ENCODE measurements around the gene USF2. TPM values are rescaled to one million over a fixed set of nuclear protein-coding genes. Genes with fewer than 3 reads are reported as not detected.

Gene USF2
- polyA plus RNA-seq, 1 donor from 2014 or later, result 11.5 TPM

- peak overlapping the region in 1 of 3 donors; percentile 75 for H3K27ac Mint-ChIP-seq
- H3K36me3 Mint-ChIP-seq, result no peaks in the 10 kb centered on the region
- peak overlapping the region in 3 of 4 donors; percentile 15 to 76 (median 73) for H3K4me3 Mint-ChIP-seq
- H3K4me1 Mint-ChIP-seq, result peaks cover 39 to 51% (median 41%) of the 10 kb centered on the region in 3 donors
- H3K9me3 Mint-ChIP-seq, result no peaks in the 10 kb centered on the region
- no peaks in the 10 kb centered on the region for H3K27me3 Mint-ChIP-seq
Observed at GRCh38 chr19:35317464-35318043, 48.8 kb downstream of the USF2 start.

DNA sequence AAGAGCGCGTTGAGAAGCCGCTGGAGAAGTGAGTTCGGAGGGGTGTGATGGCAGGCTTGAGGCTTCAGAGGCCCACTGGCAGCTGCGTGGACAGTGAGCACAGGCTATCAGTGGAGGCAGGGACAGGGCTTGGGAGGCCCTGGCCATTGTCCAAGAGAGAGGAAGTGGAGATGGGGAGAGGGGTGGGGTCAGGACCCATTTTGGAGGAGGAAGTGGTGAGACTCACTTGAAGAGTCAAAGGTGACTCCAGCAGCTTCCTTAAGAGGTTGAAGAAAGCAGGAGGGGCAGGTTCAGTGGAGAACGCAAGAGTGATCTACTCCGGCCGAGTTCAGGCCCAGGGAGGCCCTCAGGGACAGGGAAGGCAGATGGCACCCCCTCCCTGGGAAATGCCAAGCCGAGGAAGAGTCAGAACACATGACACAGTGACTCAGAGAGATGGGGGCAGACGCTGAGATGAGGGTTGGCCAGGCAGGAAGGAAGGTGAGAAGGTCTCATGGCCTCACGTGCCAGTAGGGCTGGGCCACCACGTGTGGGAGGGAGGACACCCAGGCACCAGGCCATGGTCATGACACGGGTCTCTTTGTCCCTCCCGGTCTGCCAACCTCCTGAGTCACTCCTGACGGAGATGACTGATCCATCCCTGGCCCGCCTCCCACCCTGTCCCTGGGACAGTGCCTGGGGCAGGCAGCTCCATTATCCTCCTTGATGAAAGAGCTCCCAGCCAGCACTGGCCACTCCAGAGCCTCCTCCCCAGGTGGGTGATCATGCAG lies 50.1 kb downstream of the USF2 start:
- Mint-ChIP-seq H3K4me3 (peak overlapping the region; percentile 46 to 92 (median 78)), H3K4me1 (peaks cover 46 to 59% (median 49%) of the 10 kb centered on the region in 3 donors), H3K27me3 (no peaks in the 10 kb centered on the region), H3K27ac (peak overlapping the region; percentile 56 to 95 (median 82)), H3K9me3 (no peaks in the 10 kb centered on the region), H3K36me3 (no peaks in the 10 kb centered on the region)

- Mint-ChIP-seq H3K27ac (peak overlapping the region; percentile 75 to 95 (median 76)), H3K27me3 (no peaks in the 10 kb centered on the region), H3K4me1 (peaks cover 52 to 61% (median 58%) of the 10 kb centered on the region in 3 donors), H3K4me3 (peak overlapping the region; percentile 71 to 92 (median 80)), H3K9me3 (no peaks in the 10 kb centered on the region), H3K36me3 (no peaks in the 10 kb centered on the region)
Observed at GRCh38 chr19:35320065-35320713, 51.4 kb downstream of the USF2 start.

DNA sequence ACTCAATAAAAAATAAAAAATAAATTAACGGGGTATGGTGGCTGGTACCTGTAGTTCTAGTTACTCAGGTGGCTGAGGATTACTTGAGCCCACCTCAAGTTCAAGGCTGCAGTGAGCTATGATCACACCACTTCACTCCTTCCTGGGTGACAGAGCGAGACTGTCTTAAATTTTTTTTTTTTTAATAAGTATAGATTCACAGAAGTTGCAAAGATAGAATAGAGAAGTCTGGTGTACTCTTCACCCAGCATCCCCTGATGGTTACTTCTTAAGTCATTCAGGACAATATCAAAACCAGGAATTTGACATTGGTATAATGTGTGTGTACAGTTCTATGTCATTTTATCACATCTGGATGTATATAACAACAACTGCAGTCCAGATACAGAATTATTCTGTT lies 52.5 kb downstream of the USF2 start:
- H3K4me3 Mint-ChIP-seq, result peak overlapping the region in 3 of 4 donors; percentile 55 to 73 (median 73)
- no peaks in the 10 kb centered on the region for H3K9me3 Mint-ChIP-seq
- H3K27me3 Mint-ChIP-seq, result no peaks in the 10 kb centered on the region
- H3K36me3 Mint-ChIP-seq, result no peaks in the 10 kb centered on the region
- peaks cover 48 to 66% (median 59%) of the 10 kb centered on the region in 3 donors for H3K4me1 Mint-ChIP-seq
- H3K27ac Mint-ChIP-seq, result peak overlapping the region in 2 of 3 donors; percentile 75 to 95

- peak overlapping the region in 1 of 3 donors; percentile 95 for H3K27ac Mint-ChIP-seq
Observed at GRCh38 chr19:35322014-35322413, 53.3 kb downstream of the USF2 start.

GRCh38 chr19:35327642-35328041 lies 58.9 kb downstream of the USF2 start:
- H3K27ac Mint-ChIP-seq, result peak overlapping the region in 2 of 3 donors; percentile 37 to 59
- peak overlapping the region; percentile 16 to 98 (median 61) for H3K4me3 Mint-ChIP-seq
- peaks cover 18 to 51% (median 31%) of the 10 kb centered on the region in 3 donors for H3K4me1 Mint-ChIP-seq
- no peaks in the 10 kb centered on the region for H3K9me3 Mint-ChIP-seq
- H3K27me3 Mint-ChIP-seq, result no peaks in the 10 kb centered on the region
- peaks cover 2% of the 10 kb centered on the region for H3K36me3 Mint-ChIP-seq

More at GRCh38 chr19:35322014-35322413, 53.3 kb downstream of the USF2 start:
- Mint-ChIP-seq H3K9me3 (no peaks in the 10 kb centered on the region), H3K4me1 (peaks cover 43 to 62% (median 59%) of the 10 kb centered on the region in 3 donors), H3K27me3 (no peaks in the 10 kb centered on the region), H3K4me3 (peak overlapping the region in 2 of 4 donors; percentile 73 to 82), H3K36me3 (no peaks in the 10 kb centered on the region)

GRCh38 chr19:35328851-35329285 lies 60.1 kb downstream of the USF2 start, which contains the start of gene CD22:
Gene CD22, plus strand, starts transcription at chr19:35329187. Its CDS starts 2,854 bp downstream, at chr19:35332041.
- H3K27me3 Mint-ChIP-seq, result no peaks in the 10 kb centered on the region
- peaks cover 3% of the 10 kb centered on the region for H3K36me3 Mint-ChIP-seq
- H3K4me3 Mint-ChIP-seq, result peak within 1 kb of the TSS; percentile 88 to 98 (median 95)
- no peaks in the 10 kb centered on the region for H3K9me3 Mint-ChIP-seq
- peaks cover 21 to 56% (median 36%) of the 10 kb centered on the region in 3 donors for H3K4me1 Mint-ChIP-seq
- H3K27ac Mint-ChIP-seq, result peak within 1 kb of the TSS; percentile 60 to 98 (median 85)

- Mint-ChIP-seq H3K27ac (peak overlapping the region; percentile 60 to 98 (median 85)), H3K36me3 (peaks cover 6% of the 10 kb centered on the region), H3K9me3 (no peaks in the 10 kb centered on the region), H3K4me3 (peak overlapping the region; percentile 88 to 98 (median 95)), H3K4me1 (peaks cover 24 to 57% (median 39%) of the 10 kb centered on the region in 3 donors), H3K27me3 (no peaks in the 10 kb centered on the region)
Observed at GRCh38 chr19:35329323-35329722, 60.6 kb downstream of the USF2 start.

Other genes with a start within 250 kb of the USF2 start
- gene SCN1B, start 238.5 kb upstream of the USF2 start, polyA plus RNA-seq, result not detected
- gene HPN, start 227.2 kb upstream of the USF2 start, polyA plus RNA-seq, result not detected
- gene FXYD3, start 153.1 kb upstream of the USF2 start, polyA plus RNA-seq, result not detected
- not detected for gene LGI4, start 133.9 kb upstream of the USF2 start, polyA plus RNA-seq
- 7.1 TPM for gene FXYD1, start 130.1 kb upstream of the USF2 start, polyA plus RNA-seq
- gene FXYD7, start 125.7 kb upstream of the USF2 start, polyA plus RNA-seq, result 4.2 TPM
- 417 TPM for gene FXYD5, start 114.2 kb upstream of the USF2 start, polyA plus RNA-seq
- not detected for gene FAM187B, start 40.2 kb upstream of the USF2 start, polyA plus RNA-seq
- 49.1 TPM for gene LSR, start 20.0 kb upstream of the USF2 start, polyA plus RNA-seq
- gene HAMP, start 13.6 kb downstream of the USF2 start, polyA plus RNA-seq, result not detected
- 0.25 TPM for gene MAG, start 23.2 kb downstream of the USF2 start, polyA plus RNA-seq
- gene CD22, start 60.2 kb downstream of the USF2 start, polyA plus RNA-seq, result 494 TPM
- 0.24 TPM for gene FFAR1, start 78.9 kb downstream of the USF2 start, polyA plus RNA-seq
- not detected for gene FFAR3, start 89.5 kb downstream of the USF2 start, polyA plus RNA-seq
- not detected for gene GPR42, start 102.1 kb downstream of the USF2 start, polyA plus RNA-seq
- not detected for gene FFAR2, start 179.3 kb downstream of the USF2 start, polyA plus RNA-seq
- gene KRTDAP, start 221.5 kb downstream of the USF2 start, polyA plus RNA-seq, result not detected
- 1.1 TPM for gene DMKN, start 244.7 kb downstream of the USF2 start, polyA plus RNA-seq

All from IgD-negative memory B cell (primary cell).